ENCODE results near the gene AOC1.

The AOC1 gene

GRCh38 chr7:150898475-150899011 is 46.2 kb downstream of the AOC1 start:
- H3K9me3 ChIP-seq (ENCODE audit: control insufficient read depth, insufficient read depth, low read depth, low read length), result no peaks in the 10 kb centered on the region
- POLR2A ChIA-PET, result interaction anchor here (0.8 kb wide), 1 partner anchor 82 kb away, joined by 3 read pairs; no protein-coding TSS in a partner anchor
- no peak overlapping the region for H3K4me3 ChIP-seq (ENCODE audit: low read depth, low read length)
- CTCF ChIA-PET, result interaction anchor here (0.6 to 3.0 kb wide), 43 partner anchors 8 to 575 kb away, joined by 3 to 41 read pairs (median 4); partner anchors contain the start of genes ACTR3C and NOS3
- H3K4me1 ChIP-seq (ENCODE audit: control insufficient read depth, insufficient read depth, low read length), result no peaks in the 10 kb centered on the region
- H3K27ac ChIP-seq (ENCODE audit: extremely low read depth, low read depth, low read length), result no peak overlapping the region
- H3K36me3 ChIP-seq (ENCODE audit: control insufficient read depth in 2 of 2, insufficient read depth in 1 of 2, low read length in 2 of 2), result no peaks in the 10 kb centered on the region
- TF ChIP-seq ZSCAN23 (tag by site-specific recombination; IDR thresholded peaks at IDR 0.05) (no peak), ZNF366 (tag by site-specific recombination; conservative IDR thresholded peaks at IDR 0.05) (no peak), ELK4 (IDR thresholded peaks at IDR 0.05; ENCODE audit: borderline replicate concordance, low read depth, low read length) (no peak), ZNF311 (tag by site-specific recombination; IDR thresholded peaks at IDR 0.05; ENCODE audit: borderline replicate concordance) (no peak), ZNF138 (tag by site-specific recombination; IDR thresholded peaks at IDR 0.05; ENCODE audit: borderline replicate concordance) (no peak), ZEB2 (tag by site-specific recombination; IDR thresholded peaks at IDR 0.05) (0 out of 2 replicates have a peak, but pooled peaks have one; percentile 34), ZNF610 (tag by site-specific recombination; IDR thresholded peaks at IDR 0.05; ENCODE audit: borderline replicate concordance) (no peak), ZNF155 (tag by site-specific recombination; IDR thresholded peaks at IDR 0.05) (no peak), ZNF670 (tag by site-specific recombination; IDR thresholded peaks at IDR 0.05; ENCODE audit: low read depth) (no peak), SCRT1 (tag by site-specific recombination; IDR thresholded peaks at IDR 0.05; ENCODE audit: borderline replicate concordance) (no peak), ZSCAN16 (tag by site-specific recombination; IDR thresholded peaks at IDR 0.05) (no peak), ZNF645 (tag by site-specific recombination; IDR thresholded peaks at IDR 0.05) (no peak), ZNF560 (tag by site-specific recombination; IDR thresholded peaks at IDR 0.05; ENCODE audit: borderline replicate concordance) (no peak), ZNF354C (tag by site-specific recombination; IDR thresholded peaks at IDR 0.05; ENCODE audit: borderline replicate concordance, low read depth) (no peak), ZSCAN30 (tag by site-specific recombination; IDR thresholded peaks at IDR 0.05) (peak; percentile 72; the same call in 1 of the 2 replicates), ZNF133 (tag by site-specific recombination; IDR thresholded peaks at IDR 0.05) (no peak)
- TF ChIP-seq, protein P1, sequence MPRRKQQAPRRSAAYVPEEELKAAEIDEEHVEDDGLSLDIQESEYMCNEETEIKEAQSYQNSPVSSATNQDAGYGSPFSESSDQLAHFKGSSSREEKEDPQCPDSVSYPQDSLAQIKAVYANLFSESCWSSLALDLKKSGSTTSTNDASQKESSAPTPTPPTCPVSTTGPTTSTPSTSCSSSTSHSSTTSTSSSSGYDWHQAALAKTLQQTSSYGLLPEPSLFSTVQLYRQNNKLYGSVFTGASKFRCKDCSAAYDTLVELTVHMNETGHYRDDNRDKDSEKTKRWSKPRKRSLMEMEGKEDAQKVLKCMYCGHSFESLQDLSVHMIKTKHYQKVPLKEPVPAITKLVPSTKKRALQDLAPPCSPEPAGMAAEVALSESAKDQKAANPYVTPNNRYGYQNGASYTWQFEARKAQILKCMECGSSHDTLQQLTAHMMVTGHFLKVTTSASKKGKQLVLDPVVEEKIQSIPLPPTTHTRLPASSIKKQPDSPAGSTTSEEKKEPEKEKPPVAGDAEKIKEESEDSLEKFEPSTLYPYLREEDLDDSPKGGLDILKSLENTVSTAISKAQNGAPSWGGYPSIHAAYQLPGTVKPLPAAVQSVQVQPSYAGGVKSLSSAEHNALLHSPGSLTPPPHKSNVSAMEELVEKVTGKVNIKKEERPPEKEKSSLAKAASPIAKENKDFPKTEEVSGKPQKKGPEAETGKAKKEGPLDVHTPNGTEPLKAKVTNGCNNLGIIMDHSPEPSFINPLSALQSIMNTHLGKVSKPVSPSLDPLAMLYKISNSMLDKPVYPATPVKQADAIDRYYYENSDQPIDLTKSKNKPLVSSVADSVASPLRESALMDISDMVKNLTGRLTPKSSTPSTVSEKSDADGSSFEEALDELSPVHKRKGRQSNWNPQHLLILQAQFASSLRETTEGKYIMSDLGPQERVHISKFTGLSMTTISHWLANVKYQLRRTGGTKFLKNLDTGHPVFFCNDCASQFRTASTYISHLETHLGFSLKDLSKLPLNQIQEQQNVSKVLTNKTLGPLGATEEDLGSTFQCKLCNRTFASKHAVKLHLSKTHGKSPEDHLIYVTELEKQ (tag by site-specific recombination; IDR thresholded peaks at IDR 0.05; ENCODE audit: borderline replicate concordance), result no peak
- TF ChIP-seq, protein P2, sequence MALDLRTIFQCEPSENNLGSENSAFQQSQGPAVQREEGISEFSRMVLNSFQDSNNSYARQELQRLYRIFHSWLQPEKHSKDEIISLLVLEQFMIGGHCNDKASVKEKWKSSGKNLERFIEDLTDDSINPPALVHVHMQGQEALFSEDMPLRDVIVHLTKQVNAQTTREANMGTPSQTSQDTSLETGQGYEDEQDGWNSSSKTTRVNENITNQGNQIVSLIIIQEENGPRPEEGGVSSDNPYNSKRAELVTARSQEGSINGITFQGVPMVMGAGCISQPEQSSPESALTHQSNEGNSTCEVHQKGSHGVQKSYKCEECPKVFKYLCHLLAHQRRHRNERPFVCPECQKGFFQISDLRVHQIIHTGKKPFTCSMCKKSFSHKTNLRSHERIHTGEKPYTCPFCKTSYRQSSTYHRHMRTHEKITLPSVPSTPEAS (tag by site-specific recombination; IDR thresholded peaks at IDR 0.05), result 0 out of 2 replicates have a peak, but pooled peaks have one; percentile 11
- TF ChIP-seq, protein P3, sequence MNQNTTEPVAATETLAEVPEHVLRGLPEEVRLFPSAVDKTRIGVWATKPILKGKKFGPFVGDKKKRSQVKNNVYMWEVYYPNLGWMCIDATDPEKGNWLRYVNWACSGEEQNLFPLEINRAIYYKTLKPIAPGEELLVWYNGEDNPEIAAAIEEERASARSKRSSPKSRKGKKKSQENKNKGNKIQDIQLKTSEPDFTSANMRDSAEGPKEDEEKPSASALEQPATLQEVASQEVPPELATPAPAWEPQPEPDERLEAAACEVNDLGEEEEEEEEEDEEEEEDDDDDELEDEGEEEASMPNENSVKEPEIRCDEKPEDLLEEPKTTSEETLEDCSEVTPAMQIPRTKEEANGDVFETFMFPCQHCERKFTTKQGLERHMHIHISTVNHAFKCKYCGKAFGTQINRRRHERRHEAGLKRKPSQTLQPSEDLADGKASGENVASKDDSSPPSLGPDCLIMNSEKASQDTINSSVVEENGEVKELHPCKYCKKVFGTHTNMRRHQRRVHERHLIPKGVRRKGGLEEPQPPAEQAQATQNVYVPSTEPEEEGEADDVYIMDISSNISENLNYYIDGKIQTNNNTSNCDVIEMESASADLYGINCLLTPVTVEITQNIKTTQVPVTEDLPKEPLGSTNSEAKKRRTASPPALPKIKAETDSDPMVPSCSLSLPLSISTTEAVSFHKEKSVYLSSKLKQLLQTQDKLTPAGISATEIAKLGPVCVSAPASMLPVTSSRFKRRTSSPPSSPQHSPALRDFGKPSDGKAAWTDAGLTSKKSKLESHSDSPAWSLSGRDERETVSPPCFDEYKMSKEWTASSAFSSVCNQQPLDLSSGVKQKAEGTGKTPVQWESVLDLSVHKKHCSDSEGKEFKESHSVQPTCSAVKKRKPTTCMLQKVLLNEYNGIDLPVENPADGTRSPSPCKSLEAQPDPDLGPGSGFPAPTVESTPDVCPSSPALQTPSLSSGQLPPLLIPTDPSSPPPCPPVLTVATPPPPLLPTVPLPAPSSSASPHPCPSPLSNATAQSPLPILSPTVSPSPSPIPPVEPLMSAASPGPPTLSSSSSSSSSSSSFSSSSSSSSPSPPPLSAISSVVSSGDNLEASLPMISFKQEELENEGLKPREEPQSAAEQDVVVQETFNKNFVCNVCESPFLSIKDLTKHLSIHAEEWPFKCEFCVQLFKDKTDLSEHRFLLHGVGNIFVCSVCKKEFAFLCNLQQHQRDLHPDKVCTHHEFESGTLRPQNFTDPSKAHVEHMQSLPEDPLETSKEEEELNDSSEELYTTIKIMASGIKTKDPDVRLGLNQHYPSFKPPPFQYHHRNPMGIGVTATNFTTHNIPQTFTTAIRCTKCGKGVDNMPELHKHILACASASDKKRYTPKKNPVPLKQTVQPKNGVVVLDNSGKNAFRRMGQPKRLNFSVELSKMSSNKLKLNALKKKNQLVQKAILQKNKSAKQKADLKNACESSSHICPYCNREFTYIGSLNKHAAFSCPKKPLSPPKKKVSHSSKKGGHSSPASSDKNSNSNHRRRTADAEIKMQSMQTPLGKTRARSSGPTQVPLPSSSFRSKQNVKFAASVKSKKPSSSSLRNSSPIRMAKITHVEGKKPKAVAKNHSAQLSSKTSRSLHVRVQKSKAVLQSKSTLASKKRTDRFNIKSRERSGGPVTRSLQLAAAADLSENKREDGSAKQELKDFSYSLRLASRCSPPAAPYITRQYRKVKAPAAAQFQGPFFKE (tag by site-specific recombination; IDR thresholded peaks at IDR 0.05; ENCODE audit: borderline replicate concordance), result no peak
- TF ChIP-seq, protein P4, sequence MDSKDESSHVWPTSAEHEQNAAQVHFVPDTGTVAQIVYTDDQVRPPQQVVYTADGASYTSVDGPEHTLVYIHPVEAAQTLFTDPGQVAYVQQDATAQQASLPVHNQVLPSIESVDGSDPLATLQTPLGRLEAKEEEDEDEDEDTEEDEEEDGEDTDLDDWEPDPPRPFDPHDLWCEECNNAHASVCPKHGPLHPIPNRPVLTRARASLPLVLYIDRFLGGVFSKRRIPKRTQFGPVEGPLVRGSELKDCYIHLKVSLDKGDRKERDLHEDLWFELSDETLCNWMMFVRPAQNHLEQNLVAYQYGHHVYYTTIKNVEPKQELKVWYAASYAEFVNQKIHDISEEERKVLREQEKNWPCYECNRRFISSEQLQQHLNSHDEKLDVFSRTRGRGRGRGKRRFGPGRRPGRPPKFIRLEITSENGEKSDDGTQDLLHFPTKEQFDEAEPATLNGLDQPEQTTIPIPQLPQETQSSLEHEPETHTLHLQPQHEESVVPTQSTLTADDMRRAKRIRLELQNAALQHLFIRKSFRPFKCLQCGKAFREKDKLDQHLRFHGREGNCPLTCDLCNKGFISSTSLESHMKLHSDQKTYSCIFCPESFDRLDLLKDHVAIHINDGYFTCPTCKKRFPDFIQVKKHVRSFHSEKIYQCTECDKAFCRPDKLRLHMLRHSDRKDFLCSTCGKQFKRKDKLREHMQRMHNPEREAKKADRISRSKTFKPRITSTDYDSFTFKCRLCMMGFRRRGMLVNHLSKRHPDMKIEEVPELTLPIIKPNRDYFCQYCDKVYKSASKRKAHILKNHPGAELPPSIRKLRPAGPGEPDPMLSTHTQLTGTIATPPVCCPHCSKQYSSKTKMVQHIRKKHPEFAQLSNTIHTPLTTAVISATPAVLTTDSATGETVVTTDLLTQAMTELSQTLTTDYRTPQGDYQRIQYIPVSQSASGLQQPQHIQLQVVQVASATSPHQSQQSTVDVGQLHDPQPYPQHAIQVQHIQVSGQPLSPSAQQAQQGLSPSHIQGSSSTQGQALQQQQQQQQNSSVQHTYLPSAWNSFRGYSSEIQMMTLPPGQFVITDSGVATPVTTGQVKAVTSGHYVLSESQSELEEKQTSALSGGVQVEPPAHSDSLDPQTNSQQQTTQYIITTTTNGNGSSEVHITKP (tag by site-specific recombination; IDR thresholded peaks at IDR 0.05), result no peak
